ENCODE measurements around the gene MTFP1.

The MTFP1 gene

GRCh38 chr22:30474683-30475424 is 49.3 kb downstream of the MTFP1 start:
- no peaks in the 10 kb centered on the region for H3K4me1 ChIP-seq
- TF ChIP-seq, protein P1, sequence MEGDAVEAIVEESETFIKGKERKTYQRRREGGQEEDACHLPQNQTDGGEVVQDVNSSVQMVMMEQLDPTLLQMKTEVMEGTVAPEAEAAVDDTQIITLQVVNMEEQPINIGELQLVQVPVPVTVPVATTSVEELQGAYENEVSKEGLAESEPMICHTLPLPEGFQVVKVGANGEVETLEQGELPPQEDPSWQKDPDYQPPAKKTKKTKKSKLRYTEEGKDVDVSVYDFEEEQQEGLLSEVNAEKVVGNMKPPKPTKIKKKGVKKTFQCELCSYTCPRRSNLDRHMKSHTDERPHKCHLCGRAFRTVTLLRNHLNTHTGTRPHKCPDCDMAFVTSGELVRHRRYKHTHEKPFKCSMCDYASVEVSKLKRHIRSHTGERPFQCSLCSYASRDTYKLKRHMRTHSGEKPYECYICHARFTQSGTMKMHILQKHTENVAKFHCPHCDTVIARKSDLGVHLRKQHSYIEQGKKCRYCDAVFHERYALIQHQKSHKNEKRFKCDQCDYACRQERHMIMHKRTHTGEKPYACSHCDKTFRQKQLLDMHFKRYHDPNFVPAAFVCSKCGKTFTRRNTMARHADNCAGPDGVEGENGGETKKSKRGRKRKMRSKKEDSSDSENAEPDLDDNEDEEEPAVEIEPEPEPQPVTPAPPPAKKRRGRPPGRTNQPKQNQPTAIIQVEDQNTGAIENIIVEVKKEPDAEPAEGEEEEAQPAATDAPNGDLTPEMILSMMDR (IDR thresholded peaks at IDR 0.05; ENCODE audit: low read depth, low read length) = no peak
- H3K36me3 ChIP-seq = no peaks in the 10 kb centered on the region
- no peak overlapping the region for H3K4me3 ChIP-seq (ENCODE audit: low read depth, low read length)
- H3K9me3 ChIP-seq = no peaks in the 10 kb centered on the region
- peaks cover 21% of the 10 kb centered on the region for H3K27me3 ChIP-seq
- no peak for DNase-seq

Measured in BE2C (cell line).